ENCODE results near the gene BAMBI. TPM values are rescaled to one million over a fixed set of nuclear protein-coding genes. Genes with fewer than 3 reads are reported as not detected.

Gene BAMBI
- total RNA-seq, 1 donor from 2014 or later = 50.6 TPM

GRCh38 chr10:28669227-28670173 lies 7.8 kb upstream of the BAMBI start:
- Histone ChIP-seq H3K4me3 (ENCODE audit: insufficient read depth, low read depth, low read length) (peak overlapping the region; percentile 67), H3K79me2 (ENCODE audit: insufficient read depth, low read length) (no peaks in the 10 kb centered on the region), H3K27me3 (ENCODE audit: insufficient read depth, low read length) (peaks cover 25% of the 10 kb centered on the region), H3K4me2 (ENCODE audit: low read length) (peak overlapping the region; percentile 92), H4K20me1 (ENCODE audit: insufficient read depth, low read length) (no peaks in the 10 kb centered on the region), H2AFZ (ENCODE audit: low read depth, low read length) (peak overlapping the region; percentile 81), H3K4me1 (ENCODE audit: insufficient read depth, low read length) (peaks cover 5% of the 10 kb centered on the region), H3K36me3 (ENCODE audit: insufficient read depth, low read length) (no peaks in the 10 kb centered on the region), H3K27ac (ENCODE audit: low read depth, low read length) (no peak overlapping the region), H3K9ac (ENCODE audit: low read length) (peak overlapping the region; percentile 39), H3K9me3 (ENCODE audit: insufficient read depth, low read depth, low read length) (no peaks in the 10 kb centered on the region)
- H3K9me3 Mint-ChIP-seq (ENCODE audit: unreplicated experiment) = peaks cover 9% of the 10 kb centered on the region
- H3K4me3 Mint-ChIP-seq (ENCODE audit: unreplicated experiment) = peak overlapping the region; percentile 93
- peaks cover 19% of the 10 kb centered on the region for H3K4me1 Mint-ChIP-seq (ENCODE audit: low read depth, unreplicated experiment)
- H3K27ac Mint-ChIP-seq (ENCODE audit: unreplicated experiment) = no peak overlapping the region
- no peak for TF ChIP-seq EZH2 (IDR thresholded peaks at IDR 0.05; ENCODE audit: insufficient read depth, low read length)
- TF ChIP-seq, protein P1, sequence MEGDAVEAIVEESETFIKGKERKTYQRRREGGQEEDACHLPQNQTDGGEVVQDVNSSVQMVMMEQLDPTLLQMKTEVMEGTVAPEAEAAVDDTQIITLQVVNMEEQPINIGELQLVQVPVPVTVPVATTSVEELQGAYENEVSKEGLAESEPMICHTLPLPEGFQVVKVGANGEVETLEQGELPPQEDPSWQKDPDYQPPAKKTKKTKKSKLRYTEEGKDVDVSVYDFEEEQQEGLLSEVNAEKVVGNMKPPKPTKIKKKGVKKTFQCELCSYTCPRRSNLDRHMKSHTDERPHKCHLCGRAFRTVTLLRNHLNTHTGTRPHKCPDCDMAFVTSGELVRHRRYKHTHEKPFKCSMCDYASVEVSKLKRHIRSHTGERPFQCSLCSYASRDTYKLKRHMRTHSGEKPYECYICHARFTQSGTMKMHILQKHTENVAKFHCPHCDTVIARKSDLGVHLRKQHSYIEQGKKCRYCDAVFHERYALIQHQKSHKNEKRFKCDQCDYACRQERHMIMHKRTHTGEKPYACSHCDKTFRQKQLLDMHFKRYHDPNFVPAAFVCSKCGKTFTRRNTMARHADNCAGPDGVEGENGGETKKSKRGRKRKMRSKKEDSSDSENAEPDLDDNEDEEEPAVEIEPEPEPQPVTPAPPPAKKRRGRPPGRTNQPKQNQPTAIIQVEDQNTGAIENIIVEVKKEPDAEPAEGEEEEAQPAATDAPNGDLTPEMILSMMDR (IDR thresholded peaks at IDR 0.05; ENCODE audit: insufficient read depth, low read depth, low read length) = no peak
- H3K36me3 Mint-ChIP-seq (ENCODE audit: low read depth, unreplicated experiment) = no peaks in the 10 kb centered on the region
- peaks cover 17% of the 10 kb centered on the region for H3K27me3 Mint-ChIP-seq (ENCODE audit: low read depth, unreplicated experiment)
- DNase-seq (ENCODE audit: low read depth) = no peak
- FAIRE-seq = no peak

- Histone ChIP-seq H3K4me1 (ENCODE audit: insufficient read depth, low read length) (peaks cover 8% of the 10 kb centered on the region), H3K9me3 (ENCODE audit: insufficient read depth, low read depth, low read length) (no peaks in the 10 kb centered on the region), H3K9ac (ENCODE audit: low read length) (no peak overlapping the region), H3K36me3 (ENCODE audit: insufficient read depth, low read length) (no peaks in the 10 kb centered on the region), H3K27me3 (ENCODE audit: insufficient read depth, low read length) (peaks cover 38% of the 10 kb centered on the region), H3K79me2 (ENCODE audit: insufficient read depth, low read length) (peaks cover 24% of the 10 kb centered on the region), H3K27ac (ENCODE audit: low read depth, low read length) (no peak overlapping the region), H2AFZ (ENCODE audit: low read depth, low read length) (no peak overlapping the region), H3K4me3 (ENCODE audit: insufficient read depth, low read depth, low read length) (no peak overlapping the region), H4K20me1 (ENCODE audit: insufficient read depth, low read length) (peaks cover 15% of the 10 kb centered on the region), H3K4me2 (ENCODE audit: low read length) (no peak overlapping the region)
- Mint-ChIP-seq H3K4me3 (ENCODE audit: unreplicated experiment) (no peak overlapping the region), H3K4me1 (ENCODE audit: low read depth, unreplicated experiment) (no peaks in the 10 kb centered on the region), H3K36me3 (ENCODE audit: low read depth, unreplicated experiment) (no peaks in the 10 kb centered on the region), H3K9me3 (ENCODE audit: unreplicated experiment) (peaks cover 1% of the 10 kb centered on the region), H3K27ac (ENCODE audit: unreplicated experiment) (no peak overlapping the region), H3K27me3 (ENCODE audit: low read depth, unreplicated experiment) (peaks cover 11% of the 10 kb centered on the region)
- DNase-seq (ENCODE audit: low read depth) (no peak), FAIRE-seq (no peak)
- TF ChIP-seq EZH2 (IDR thresholded peaks at IDR 0.05; ENCODE audit: insufficient read depth, low read length) = no peak
- TF ChIP-seq, protein P1 (IDR thresholded peaks at IDR 0.05; ENCODE audit: insufficient read depth, low read depth, low read length) = no peak
These were observed 2.5 kb upstream of the BAMBI start for GRCh38 chr10:28674782-28675181.

Measured in astrocyte (in vitro differentiated cells and primary cell).